ENCODE data around the gene PARD3B. TPM values are rescaled to one million over a fixed set of nuclear protein-coding genes. Genes with fewer than 3 reads are reported as not detected.

The PARD3B gene
- total and polyA plus RNA-seq, 8 donors, result 18.5 to 24.6 (median 21.1) TPM

- intact Hi-C loops (cut with DNase I), result no loop called here
- Histone ChIP-seq H3K4me3 (no peak overlapping the region), H3K4me1 (no peaks in the 10 kb centered on the region), H3K36me3 (no peaks in the 10 kb centered on the region), H3K27ac (no peak overlapping the region), H3K9me3 (no peaks in the 10 kb centered on the region), H3K27me3 (no peaks in the 10 kb centered on the region)
- DNase-seq, result no peak
- ATAC-seq, result no peak
- no peak for TF ChIP-seq CTCF (IDR thresholded peaks at IDR 0.05)
Observed at GRCh38 chr2:204862809-204863208, 317.5 kb downstream of the PARD3B start.

DNA sequence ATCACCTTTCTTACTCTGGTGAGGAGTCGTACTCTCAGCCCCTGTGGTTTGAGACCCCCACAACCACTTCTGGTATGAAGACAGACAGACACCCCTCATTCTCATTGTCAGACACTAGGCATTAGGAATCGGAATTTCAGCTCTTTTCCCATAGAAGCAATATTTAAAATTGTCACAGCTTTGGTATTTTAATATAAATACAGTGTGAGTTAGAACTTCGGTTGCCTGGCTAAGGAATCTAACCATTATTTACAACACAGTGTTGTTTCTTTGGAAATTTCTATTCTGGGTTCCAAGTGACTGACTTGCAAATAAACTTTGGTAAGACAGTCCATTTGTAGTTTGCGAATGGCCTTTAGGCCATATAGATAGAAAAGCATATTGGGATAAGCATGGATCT is 318.1 kb downstream of the PARD3B start:
- Histone ChIP-seq H3K36me3 (no peaks in the 10 kb centered on the region), H3K4me1 (no peaks in the 10 kb centered on the region), H3K27me3 (no peaks in the 10 kb centered on the region), H3K27ac (no peak overlapping the region), H3K9me3 (no peaks in the 10 kb centered on the region), H3K4me3 (no peak overlapping the region)
- DNase-seq, result no peak
- no peak for TF ChIP-seq CTCF (IDR thresholded peaks at IDR 0.05)
- no peak for ATAC-seq
- intact Hi-C loops (cut with DNase I), result no loop called here

DNA sequence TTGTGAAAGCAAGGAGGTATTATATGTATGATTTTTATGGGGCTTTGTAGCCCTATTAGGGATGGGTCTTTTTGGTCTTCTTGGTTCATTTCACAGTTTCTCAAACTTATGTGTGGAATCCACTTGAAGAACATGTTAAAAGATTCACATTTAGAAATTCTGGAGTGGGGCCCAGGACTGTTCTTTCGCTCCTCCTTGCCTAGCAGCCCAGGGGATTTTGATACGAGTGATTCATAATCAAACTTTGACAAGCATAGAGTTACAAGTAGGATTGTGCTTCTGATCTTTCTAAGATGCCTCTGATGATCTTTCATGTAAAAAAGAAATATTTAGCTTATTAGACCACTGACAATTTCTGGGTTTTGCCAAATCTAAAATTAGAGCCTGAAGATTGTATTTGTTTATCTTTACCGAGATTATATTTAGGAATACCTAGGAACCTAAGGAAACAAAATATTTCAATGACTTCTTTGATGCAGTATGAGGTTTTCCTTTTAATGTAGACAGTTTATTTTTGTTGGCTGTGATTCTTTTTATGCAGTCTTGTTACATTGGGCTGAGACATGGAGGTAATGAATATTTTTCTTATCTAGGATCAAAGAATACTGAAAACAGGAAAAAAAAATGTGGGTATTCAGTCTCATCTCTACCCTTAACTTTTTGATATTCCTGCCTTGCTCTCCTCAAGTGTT is 324.0 kb downstream of the PARD3B start:
- H3K4me1 ChIP-seq, result peaks cover 0 to 5% of the 10 kb centered on the region in 2 donors
- H3K36me3 ChIP-seq, result no peaks in the 10 kb centered on the region
- no peak overlapping the region for H3K4me3 ChIP-seq
- H3K27ac ChIP-seq, result no peak overlapping the region
- intact Hi-C loops (cut with DNase I), result no loop called here
- H3K9me3 ChIP-seq, result no peaks in the 10 kb centered on the region
- ATAC-seq (no peak), DNase-seq (no peak)
- TF ChIP-seq CTCF (IDR thresholded peaks at IDR 0.05), result no peak
- H3K27me3 ChIP-seq, result no peaks in the 10 kb centered on the region

GRCh38 chr2:204870053-204870452 is 324.8 kb downstream of the PARD3B start:
- H3K27me3 ChIP-seq, result no peaks in the 10 kb centered on the region
- no peak overlapping the region for H3K27ac ChIP-seq
- DNase-seq (no peak), ATAC-seq (no peak)
- H3K4me1 ChIP-seq, result peaks cover 0 to 5% of the 10 kb centered on the region in 2 donors
- TF ChIP-seq CTCF (IDR thresholded peaks at IDR 0.05), result no peak
- H3K4me3 ChIP-seq, result no peak overlapping the region
- H3K36me3 ChIP-seq, result no peaks in the 10 kb centered on the region
- H3K9me3 ChIP-seq, result no peaks in the 10 kb centered on the region
- intact Hi-C loops (cut with DNase I), result no loop called here

GRCh38 chr2:204871231-204871953 is 326.1 kb downstream of the PARD3B start:
- Histone ChIP-seq H3K27me3 (no peaks in the 10 kb centered on the region), H3K4me1 (peaks cover 0 to 5% of the 10 kb centered on the region in 2 donors), H3K9me3 (no peaks in the 10 kb centered on the region), H3K36me3 (no peaks in the 10 kb centered on the region), H3K27ac (no peak overlapping the region), H3K4me3 (no peak overlapping the region)
- ATAC-seq (peak; percentile 61), DNase-seq (no peak)
- intact Hi-C loops (cut with DNase I), result no loop called here
- TF ChIP-seq CTCF (IDR thresholded peaks at IDR 0.05), result peak in 1 of 2 donors; percentile 21
